ENCODE data around the gene VDAC2. TPM values are rescaled to one million over a fixed set of nuclear protein-coding genes. Genes with fewer than 3 reads are reported as not detected.

Gene VDAC2
- total and polyA plus RNA-seq, 2 experiments from 2014 or later = 242 to 311 TPM

- no peaks in the 10 kb centered on the region for H3K27me3 ChIP-seq (ENCODE audit: insufficient read depth)
- H3K36me3 ChIP-seq (ENCODE audit: insufficient read depth) = no peaks in the 10 kb centered on the region
- Mint-ChIP-seq H3K4me1 (0 out of 3 replicates have a peak, but pooled peaks cover 2% of the 10 kb centered on the region), H3K27me3 (ENCODE audit: insufficient read depth, low read depth, poor library complexity) (no peaks in the 10 kb centered on the region), H3K9me3 (no peaks in the 10 kb centered on the region), H3K27ac (no peak overlapping the region), H3K36me3 (ENCODE audit: low read depth) (peaks cover 7% of the 10 kb centered on the region; the same call in 2 of the 3 replicates), H3K4me3 (no peak overlapping the region)
- ATAC-seq = no peak
- peaks cover 7% of the 10 kb centered on the region for H4K20me1 ChIP-seq (replicated peaks; ENCODE audit: insufficient read depth)
- no peak overlapping the region for H2AFZ ChIP-seq
- H3K4me2 ChIP-seq = no peak overlapping the region
- DNase-seq (ENCODE audit: low spot score) = no peak
- peak overlapping the region; percentile 32; the same call in 1 of the 2 replicates for H3K27ac ChIP-seq (ENCODE audit: low read depth)
- no peaks in the 10 kb centered on the region for H3K79me2 ChIP-seq (replicated peaks; ENCODE audit: insufficient read depth)
- no peaks in the 10 kb centered on the region for H3K9me2 ChIP-seq (ENCODE audit: insufficient read depth)
- no peaks in the 10 kb centered on the region for H3F3A ChIP-seq (replicated peaks; ENCODE audit: low read depth)
- H3K4me1 ChIP-seq (ENCODE audit: insufficient read depth) = no peaks in the 10 kb centered on the region; the same call in 1 of the 2 replicates
- no peak overlapping the region for H3K4me3 ChIP-seq
- no peak for TF ChIP-seq JUNB (IDR thresholded peaks at IDR 0.05; ENCODE audit: unreplicated experiment)
- TF ChIP-seq STAT1 (IDR thresholded peaks at IDR 0.05; ENCODE audit: unreplicated experiment) = no peak
- TF ChIP-seq ETS1 (IDR thresholded peaks at IDR 0.05) = no peak
- TF ChIP-seq, protein P1, sequence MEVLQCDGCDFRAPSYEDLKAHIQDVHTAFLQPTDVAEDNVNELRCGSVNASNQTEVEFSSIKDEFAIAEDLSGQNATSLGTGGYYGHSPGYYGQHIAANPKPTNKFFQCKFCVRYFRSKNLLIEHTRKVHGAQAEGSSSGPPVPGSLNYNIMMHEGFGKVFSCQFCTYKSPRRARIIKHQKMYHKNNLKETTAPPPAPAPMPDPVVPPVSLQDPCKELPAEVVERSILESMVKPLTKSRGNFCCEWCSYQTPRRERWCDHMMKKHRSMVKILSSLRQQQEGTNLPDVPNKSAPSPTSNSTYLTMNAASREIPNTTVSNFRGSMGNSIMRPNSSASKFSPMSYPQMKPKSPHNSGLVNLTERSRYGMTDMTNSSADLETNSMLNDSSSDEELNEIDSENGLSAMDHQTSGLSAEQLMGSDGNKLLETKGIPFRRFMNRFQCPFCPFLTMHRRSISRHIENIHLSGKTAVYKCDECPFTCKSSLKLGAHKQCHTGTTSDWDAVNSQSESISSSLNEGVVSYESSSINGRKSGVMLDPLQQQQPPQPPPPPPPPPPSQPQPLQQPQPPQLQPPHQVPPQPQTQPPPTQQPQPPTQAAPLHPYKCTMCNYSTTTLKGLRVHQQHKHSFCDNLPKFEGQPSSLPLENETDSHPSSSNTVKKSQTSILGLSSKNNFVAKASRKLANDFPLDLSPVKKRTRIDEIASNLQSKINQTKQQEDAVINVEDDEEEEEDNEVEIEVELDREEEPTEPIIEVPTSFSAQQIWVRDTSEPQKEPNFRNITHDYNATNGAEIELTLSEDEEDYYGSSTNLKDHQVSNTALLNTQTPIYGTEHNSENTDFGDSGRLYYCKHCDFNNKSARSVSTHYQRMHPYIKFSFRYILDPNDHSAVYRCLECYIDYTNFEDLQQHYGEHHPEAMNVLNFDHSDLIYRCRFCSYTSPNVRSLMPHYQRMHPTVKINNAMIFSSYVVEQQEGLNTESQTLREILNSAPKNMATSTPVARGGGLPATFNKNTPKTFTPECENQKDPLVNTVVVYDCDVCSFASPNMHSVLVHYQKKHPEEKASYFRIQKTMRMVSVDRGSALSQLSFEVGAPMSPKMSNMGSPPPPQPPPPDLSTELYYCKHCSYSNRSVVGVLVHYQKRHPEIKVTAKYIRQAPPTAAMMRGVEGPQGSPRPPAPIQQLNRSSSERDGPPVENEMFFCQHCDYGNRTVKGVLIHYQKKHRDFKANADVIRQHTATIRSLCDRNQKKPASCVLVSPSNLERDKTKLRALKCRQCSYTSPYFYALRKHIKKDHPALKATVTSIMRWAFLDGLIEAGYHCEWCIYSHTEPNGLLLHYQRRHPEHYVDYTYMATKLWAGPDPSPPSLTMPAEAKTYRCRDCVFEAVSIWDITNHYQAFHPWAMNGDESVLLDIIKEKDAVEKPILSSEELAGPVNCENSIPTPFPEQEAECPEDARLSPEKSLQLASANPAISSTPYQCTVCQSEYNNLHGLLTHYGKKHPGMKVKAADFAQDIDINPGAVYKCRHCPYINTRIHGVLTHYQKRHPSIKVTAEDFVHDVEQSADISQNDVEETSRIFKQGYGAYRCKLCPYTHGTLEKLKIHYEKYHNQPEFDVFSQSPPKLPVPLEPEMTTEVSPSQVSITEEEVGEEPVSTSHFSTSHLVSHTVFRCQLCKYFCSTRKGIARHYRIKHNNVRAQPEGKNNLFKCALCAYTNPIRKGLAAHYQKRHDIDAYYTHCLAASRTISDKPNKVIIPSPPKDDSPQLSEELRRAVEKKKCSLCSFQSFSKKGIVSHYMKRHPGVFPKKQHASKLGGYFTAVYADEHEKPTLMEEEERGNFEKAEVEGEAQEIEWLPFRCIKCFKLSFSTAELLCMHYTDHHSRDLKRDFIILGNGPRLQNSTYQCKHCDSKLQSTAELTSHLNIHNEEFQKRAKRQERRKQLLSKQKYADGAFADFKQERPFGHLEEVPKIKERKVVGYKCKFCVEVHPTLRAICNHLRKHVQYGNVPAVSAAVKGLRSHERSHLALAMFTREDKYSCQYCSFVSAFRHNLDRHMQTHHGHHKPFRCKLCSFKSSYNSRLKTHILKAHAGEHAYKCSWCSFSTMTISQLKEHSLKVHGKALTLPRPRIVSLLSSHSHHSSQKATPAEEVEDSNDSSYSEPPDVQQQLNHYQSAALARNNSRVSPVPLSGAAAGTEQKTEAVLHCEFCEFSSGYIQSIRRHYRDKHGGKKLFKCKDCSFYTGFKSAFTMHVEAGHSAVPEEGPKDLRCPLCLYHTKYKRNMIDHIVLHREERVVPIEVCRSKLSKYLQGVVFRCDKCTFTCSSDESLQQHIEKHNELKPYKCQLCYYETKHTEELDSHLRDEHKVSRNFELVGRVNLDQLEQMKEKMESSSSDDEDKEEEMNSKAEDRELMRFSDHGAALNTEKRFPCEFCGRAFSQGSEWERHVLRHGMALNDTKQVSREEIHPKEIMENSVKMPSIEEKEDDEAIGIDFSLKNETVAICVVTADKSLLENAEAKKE (CRISPR knock-in tag; IDR thresholded peaks at IDR 0.05) = no peak
- no peak for TF ChIP-seq ZNF114 (CRISPR knock-in tag; IDR thresholded peaks at IDR 0.05)
- TF ChIP-seq REST (IDR thresholded peaks at IDR 0.05; ENCODE audit: unreplicated experiment) = no peak
- no peak for TF ChIP-seq EZH2 (IDR thresholded peaks at IDR 0.05; ENCODE audit: low read depth, unreplicated experiment)
Observed at GRCh38 chr10:75168275-75168674, 42.3 kb upstream of the VDAC2 start.

Measured in GM23338 (cell line).